GM12878 (cell line): ENCODE data around the gene POLA1. TPM values are rescaled to one million over a fixed set of nuclear protein-coding genes. Genes with fewer than 3 reads are reported as not detected.

Source experiments
- ATAC-seq: fragments of 200-7000 bp; cut with Tn5 transposase; 3 replicates; pipeline ENCODE4 v1.9.1; 2020; ENCODE audit warnings: mild to moderate bottlenecking, moderate library complexity
- BruUV-seq: library from RNA; stranded (reverse); fragments of 400-500 nt; replicated peaks from 2 replicates; lab custom pipeline; 2021; lab: Mats Ljungman, UMichigan
- CTCF ChIA-PET: fragments of 300-600 bp; sonication (Branson Sonifier 250); formaldehyde crosslinking; extraction: SDS; loops from one replicate; lab custom pipeline; 2021; ENCODE audit warnings: inconsistent platforms; lab: Yijun Ruan, JAX
- POLR2A ChIA-PET: fragments of 350-600 bp; formaldehyde crosslinking; extraction: SDS; loops from one replicate; lab custom pipeline; 2021; ENCODE audit warnings: inconsistent platforms; lab: Charles Lee
- RAD21 ChIA-PET: fragments of 300-600 bp; sonication (Branson Sonifier 250); formaldehyde crosslinking; loops from one replicate; lab custom pipeline; 2023; ENCODE audit warnings: antibody characterized with exemption; ENCODE audit not compliant: unreplicated experiment; lab: Charles Lee
- SMC1A ChIA-PET: fragments of 300-600 bp; sonication (Branson Sonifier 250); formaldehyde crosslinking; loops from one replicate; lab custom pipeline; 2023; ENCODE audit not compliant: unreplicated experiment, uncharacterized antibody; lab: Charles Lee
- DNase-seq: peaks from one replicate; pipeline ENCODE4 v3.0.0-alpha.2; 2011; ENCODE audit warnings: low read depth, low spot score
- FAIRE-seq: peaks from 3 replicates; lab custom pipeline; 2011; peaks lifted over from hg19 to GRCh38; lab: Jason Lieb, UNC
- H2AFZ ChIP-seq: 2 replicates; pipeline ENCODE4 v1.6.0; 2011; ENCODE audit warnings: low read depth, low read length, control low read depth; ENCODE audit not compliant: control insufficient read depth
- H3K27ac ChIP-seq: 2 replicates; pipeline ENCODE4 v1.5.1; 2011; ENCODE audit warnings: control low read depth; ENCODE audit not compliant: control insufficient read depth, insufficient read depth
- H3K27me3 ChIP-seq, 2 experiments: replicated peaks in 1 of 2; 2 replicates each; pipeline versions ENCODE4 v1.6.0 to v1.6.1; 2011; ENCODE audit warnings: low read length in 1 of 2; ENCODE audit not compliant: control insufficient read depth in 2 of 2, insufficient read depth in 2 of 2
- H3K36me3 ChIP-seq, 2 experiments: 2 replicates each; pipeline ENCODE4 v1.5.1; 2011; ENCODE audit warnings: low read length in 1 of 2; ENCODE audit not compliant: control insufficient read depth in 2 of 2, insufficient read depth in 2 of 2
- H3K4me1 ChIP-seq: 2 replicates; pipeline ENCODE4 v1.6.1; 2011; ENCODE audit warnings: mild to moderate bottlenecking, low read length, moderate library complexity, mixed read lengths; ENCODE audit not compliant: control insufficient read depth, insufficient read depth
- H3K4me2 ChIP-seq: 2 replicates; pipeline ENCODE4 v1.6.0; 2011; ENCODE audit warnings: control low read depth; ENCODE audit not compliant: control insufficient read depth, insufficient read depth
- H3K4me3 ChIP-seq: fragments of 200-600 bp; sonication (generic); 2 replicates; pipeline ENCODE4 v1.5.1; 2016
- H3K79me2 ChIP-seq: 2 replicates; pipeline ENCODE4 v1.6.0; 2011; ENCODE audit warnings: low read length; ENCODE audit not compliant: control insufficient read depth, insufficient read depth
- H3K9ac ChIP-seq: 2 replicates; pipeline ENCODE4 v1.8.0; 2011; ENCODE audit warnings: low read length, control low read depth, mixed read lengths; ENCODE audit not compliant: control insufficient read depth, insufficient read depth
- H3K9me3 ChIP-seq: replicated peaks from 3 replicates; pipeline ENCODE4 v1.5.1; 2011; ENCODE audit warnings: mild to moderate bottlenecking, low read length; ENCODE audit not compliant: control insufficient read depth, insufficient read depth
- H4K20me1 ChIP-seq: 2 replicates; pipeline ENCODE4 v1.6.0; 2011; ENCODE audit not compliant: control insufficient read depth, insufficient read depth
- E4F1 ChIP-seq: fragments of 450-650 bp; IDR thresholded peaks from 2 replicates; pipeline ENCODE4 v1.6.1; 2018; ENCODE audit warnings: borderline replicate concordance, mild to moderate bottlenecking; ENCODE audit not compliant: partially characterized antibody
- EED ChIP-seq: sonication (generic); IDR thresholded peaks from 2 replicates; pipeline ENCODE4 v1.6.1; 2016; ENCODE audit warnings: antibody characterized with exemption, low read depth
- EP300 ChIP-seq, 2 experiments: fragments of 150-350 bp in 1 of 2; IDR thresholded peaks; 2 replicates each; pipeline ENCODE4 v1.6.1; 2011 to 2012; ENCODE audit warnings: low read depth in 2 of 2, low read length in 2 of 2, borderline replicate concordance in 1 of 2, improper control_type of control experiment in 1 of 2, inconsistent platforms in 1 of 2; ENCODE audit not compliant: control insufficient read depth in 1 of 2
- IRF5 ChIP-seq: fragments of 450-650 bp; IDR thresholded peaks from 2 replicates; pipeline ENCODE4 v1.6.1; 2017; ENCODE audit warnings: borderline replicate concordance
- JUNB ChIP-seq: IDR thresholded peaks from 2 replicates; pipeline ENCODE4 v1.6.1; 2016; ENCODE audit warnings: antibody characterized with exemption, mild to moderate bottlenecking
- MYB ChIP-seq: fragments of 150-350 bp; IDR thresholded peaks from 2 replicates; pipeline ENCODE4 v1.6.1; 2014; ENCODE audit warnings: mild to moderate bottlenecking, low read depth, low read length, borderline replicate concordance
- NFYB ChIP-seq: IDR thresholded peaks from 2 replicates; pipeline ENCODE4 v1.6.1; 2011; ENCODE audit warnings: low read depth, mild to moderate bottlenecking, low read length, improper control_type of control experiment, moderate library complexity; ENCODE audit not compliant: insufficient read depth
- NR2F1 ChIP-seq: fragments of 450-650 bp; conservative IDR thresholded peaks from 2 replicates; pipeline ENCODE4 v1.6.1; 2017; ENCODE audit warnings: mild to moderate bottlenecking
- PKNOX1 ChIP-seq: fragments of 450-650 bp; IDR thresholded peaks from 2 replicates; pipeline ENCODE4 v1.6.1; 2016; ENCODE audit warnings: mild to moderate bottlenecking
- RELB ChIP-seq: fragments of 450-650 bp; IDR thresholded peaks from 2 replicates; pipeline ENCODE4 v1.6.1; 2017; ENCODE audit warnings: low read depth, mild to moderate bottlenecking, moderate library complexity
- SIN3A ChIP-seq: IDR thresholded peaks from 2 replicates; pipeline ENCODE4 v1.6.1; 2012; ENCODE audit warnings: low read depth, low read length, improper control_type of control experiment
- SP1 ChIP-seq: IDR thresholded peaks from one replicate; pipeline ENCODE4 v1.6.1; 2011; ENCODE audit warnings: low read depth, low read length
- SUZ12 ChIP-seq: fragments of 200-600 bp; sonication (generic); IDR thresholded peaks from one replicate; pipeline ENCODE4 v1.6.1; 2018; ENCODE audit warnings: antibody characterized with exemption, mild to moderate bottlenecking; ENCODE audit not compliant: unreplicated experiment
- USF1 ChIP-seq: IDR thresholded peaks from 2 replicates; pipeline ENCODE4 v1.6.1; 2011; ENCODE audit warnings: borderline replicate concordance, low read depth, mild to moderate bottlenecking, moderate library complexity, mixed read lengths, low read length; ENCODE audit not compliant: insufficient read depth; ENCODE audit errors: extremely low read length
- YY1 ChIP-seq: IDR thresholded peaks from 2 replicates; pipeline ENCODE4 v1.6.1; 2011; ENCODE audit warnings: low read depth, mild to moderate bottlenecking, low read length
- WGBS: methylation state at CpG from one replicate; pipeline ENCODE4 v1.1.6; 2016; ENCODE audit warnings: low lambda C conversion rate; ENCODE audit not compliant: insufficient replicate concordance, insufficient coverage; ENCODE audit errors: missing lambda C conversion rate; 5-methylcytosine and 5-hydroxymethylcytosine counted together
- in situ Hi-C: fragments of 300-500 bp; cut with MboI; formaldehyde crosslinking; loops from 9 replicates; pipeline ENCODE4 v1.14.3; 2018; ENCODE audit warnings: mixed read lengths
- intact Hi-C: fragments of 100-400 bp; cut with micrococcal nuclease; formaldehyde crosslinking; loops from one replicate; pipeline ENCODE4 v1.14.2; 2022; ENCODE audit not compliant: unreplicated experiment
- polyA plus RNA-seq, 11 experiments: library from polyadenylated mRNA; depleted of rRNA in 4 of 11; unstranded in 6 of 11; stranded (reverse) in 5 of 11; fragments of >200 nt; fragmentation: Nextera tagmentation in 4 of 11; fragmentation: Illumina TruSeq in 1 of 11; extraction: Ambion mirVana in 4 of 11; extraction: Trizol in 1 of 11; gene quantifications; 1 replicate in 1 of 11; 2 replicates in 10 of 11; pipeline versions ENCODE4 v1.2.1 to v1.2.3, GENCODE V29; 2011 to 2016; ENCODE audit warnings: inconsistent platforms in 2 of 11, missing spikeins in 2 of 11, low read depth in 1 of 11
- total RNA-seq, 4 experiments: library from RNA; depleted of rRNA in 3 of 4; stranded (reverse); fragments of >200 nt in 3 of 4; fragmentation: Illumina TruSeq in 1 of 4; extraction: Trizol in 1 of 4; gene quantifications; 2 replicates each; pipeline versions ENCODE4 v1.2.1 to v1.2.3, GENCODE V29; 2013 to 2021

Gene POLA1
- total and polyA plus RNA-seq, 10 of the 15 experiments (the other 5 are each of a cell fraction or from before 2014, with no cell fraction given): 6.5 to 34.7 (median 24.8) TPM

GRCh38 chrX:24828600-24828999, 134.9 kb downstream of the POLA1 start:
- SMC1A ChIA-PET: interaction anchor here (1.7 kb wide), 1 partner anchor 10 kb away, joined by 4 read pairs; no protein-coding TSS in a partner anchor
- Histone ChIP-seq H3K27me3 (no peaks in the 10 kb centered on the region), H3K36me3 (peaks cover 0 to 3% of the 10 kb centered on the region in 2 experiments), H2AFZ (no peak overlapping the region), H3K9me3 (no peaks in the 10 kb centered on the region), H3K79me2 (no peaks in the 10 kb centered on the region), H4K20me1 (no peaks in the 10 kb centered on the region), H3K9ac (no peak overlapping the region), H3K4me3 (no peak overlapping the region), H3K27ac (no peak overlapping the region), H3K4me2 (no peak overlapping the region), H3K4me1 (no peaks in the 10 kb centered on the region)
- ATAC-seq: no peak
- in situ Hi-C loops: no loop called here
- 85% methylated on average over 2 of the region's 2 CpGs for WGBS
- intact Hi-C loops: no loop called here
- no TSS peak for BruUV-seq
- POLR2A ChIA-PET: no interaction called here
- RAD21 ChIA-PET: no interaction called here
- DNase-seq: no peak
- FAIRE-seq: no peak
- CTCF ChIA-PET: interaction anchor here (1.3 to 2.7 kb wide), 2 partner anchors 10 to 12 kb away, joined by 3 to 12 read pairs; no protein-coding TSS in a partner anchor
- TF ChIP-seq NFYB (no peak), IRF5 (no peak), E4F1 (no peak), EED (no peak), SIN3A (no peak), RELB (no peak), SUZ12 (no peak), JUNB (no peak), PKNOX1 (no peak), SP1 (no peak), MYB (no peak), EP300 (IDR thresholded peaks at IDR 0.05; ENCODE audit: borderline replicate concordance in 1 of 2, control insufficient read depth in 1 of 2, low read depth in 2 of 2, low read length in 2 of 2) (no peak), YY1 (no peak), USF1 (no peak), NR2F1 (no peak)
